ENCODE measurements around the gene GNAI3.

DNA sequence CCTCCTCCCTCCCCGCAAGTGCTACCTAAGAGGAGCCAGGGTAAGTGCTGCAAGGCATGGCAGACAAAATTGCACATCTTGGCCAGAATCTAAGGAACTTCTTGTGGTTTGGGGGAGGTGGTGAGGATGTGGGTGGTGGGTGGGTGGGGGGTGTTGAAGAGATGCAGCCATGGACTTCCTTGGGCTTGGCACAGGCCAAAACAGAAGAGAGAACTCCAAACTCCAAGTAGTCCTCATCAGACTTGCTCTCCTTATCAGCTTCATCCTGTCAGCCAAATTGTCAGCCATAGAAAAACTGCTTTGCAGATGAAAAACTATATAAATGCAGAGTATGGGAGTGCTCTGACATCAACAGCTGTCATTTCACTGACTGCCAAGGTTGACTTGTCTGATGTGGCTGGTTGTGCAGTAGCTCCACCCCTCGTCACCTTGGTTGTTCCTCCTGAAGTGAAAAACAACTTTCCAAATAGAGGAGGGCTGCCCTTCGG, 46.0 kb upstream of the GNAI3 start:
- TF ChIP-seq, protein P1, sequence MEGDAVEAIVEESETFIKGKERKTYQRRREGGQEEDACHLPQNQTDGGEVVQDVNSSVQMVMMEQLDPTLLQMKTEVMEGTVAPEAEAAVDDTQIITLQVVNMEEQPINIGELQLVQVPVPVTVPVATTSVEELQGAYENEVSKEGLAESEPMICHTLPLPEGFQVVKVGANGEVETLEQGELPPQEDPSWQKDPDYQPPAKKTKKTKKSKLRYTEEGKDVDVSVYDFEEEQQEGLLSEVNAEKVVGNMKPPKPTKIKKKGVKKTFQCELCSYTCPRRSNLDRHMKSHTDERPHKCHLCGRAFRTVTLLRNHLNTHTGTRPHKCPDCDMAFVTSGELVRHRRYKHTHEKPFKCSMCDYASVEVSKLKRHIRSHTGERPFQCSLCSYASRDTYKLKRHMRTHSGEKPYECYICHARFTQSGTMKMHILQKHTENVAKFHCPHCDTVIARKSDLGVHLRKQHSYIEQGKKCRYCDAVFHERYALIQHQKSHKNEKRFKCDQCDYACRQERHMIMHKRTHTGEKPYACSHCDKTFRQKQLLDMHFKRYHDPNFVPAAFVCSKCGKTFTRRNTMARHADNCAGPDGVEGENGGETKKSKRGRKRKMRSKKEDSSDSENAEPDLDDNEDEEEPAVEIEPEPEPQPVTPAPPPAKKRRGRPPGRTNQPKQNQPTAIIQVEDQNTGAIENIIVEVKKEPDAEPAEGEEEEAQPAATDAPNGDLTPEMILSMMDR (IDR thresholded peaks at IDR 0.05; ENCODE audit: insufficient read depth, low read length): no peak
- TF ChIP-seq, protein P2, sequence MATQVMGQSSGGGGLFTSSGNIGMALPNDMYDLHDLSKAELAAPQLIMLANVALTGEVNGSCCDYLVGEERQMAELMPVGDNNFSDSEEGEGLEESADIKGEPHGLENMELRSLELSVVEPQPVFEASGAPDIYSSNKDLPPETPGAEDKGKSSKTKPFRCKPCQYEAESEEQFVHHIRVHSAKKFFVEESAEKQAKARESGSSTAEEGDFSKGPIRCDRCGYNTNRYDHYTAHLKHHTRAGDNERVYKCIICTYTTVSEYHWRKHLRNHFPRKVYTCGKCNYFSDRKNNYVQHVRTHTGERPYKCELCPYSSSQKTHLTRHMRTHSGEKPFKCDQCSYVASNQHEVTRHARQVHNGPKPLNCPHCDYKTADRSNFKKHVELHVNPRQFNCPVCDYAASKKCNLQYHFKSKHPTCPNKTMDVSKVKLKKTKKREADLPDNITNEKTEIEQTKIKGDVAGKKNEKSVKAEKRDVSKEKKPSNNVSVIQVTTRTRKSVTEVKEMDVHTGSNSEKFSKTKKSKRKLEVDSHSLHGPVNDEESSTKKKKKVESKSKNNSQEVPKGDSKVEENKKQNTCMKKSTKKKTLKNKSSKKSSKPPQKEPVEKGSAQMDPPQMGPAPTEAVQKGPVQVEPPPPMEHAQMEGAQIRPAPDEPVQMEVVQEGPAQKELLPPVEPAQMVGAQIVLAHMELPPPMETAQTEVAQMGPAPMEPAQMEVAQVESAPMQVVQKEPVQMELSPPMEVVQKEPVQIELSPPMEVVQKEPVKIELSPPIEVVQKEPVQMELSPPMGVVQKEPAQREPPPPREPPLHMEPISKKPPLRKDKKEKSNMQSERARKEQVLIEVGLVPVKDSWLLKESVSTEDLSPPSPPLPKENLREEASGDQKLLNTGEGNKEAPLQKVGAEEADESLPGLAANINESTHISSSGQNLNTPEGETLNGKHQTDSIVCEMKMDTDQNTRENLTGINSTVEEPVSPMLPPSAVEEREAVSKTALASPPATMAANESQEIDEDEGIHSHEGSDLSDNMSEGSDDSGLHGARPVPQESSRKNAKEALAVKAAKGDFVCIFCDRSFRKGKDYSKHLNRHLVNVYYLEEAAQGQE (IDR thresholded peaks at IDR 0.05; ENCODE audit: insufficient replicate concordance, low read depth): no peak

Measured in HL-60 (cell line).